ENCODE results near the gene PIK3R4. TPM values are rescaled to one million over a fixed set of nuclear protein-coding genes. Genes with fewer than 3 reads are reported as not detected.

The PIK3R4 gene
- total RNA-seq, 1 experiment from 2014 or later: 21.5 TPM

DNA sequence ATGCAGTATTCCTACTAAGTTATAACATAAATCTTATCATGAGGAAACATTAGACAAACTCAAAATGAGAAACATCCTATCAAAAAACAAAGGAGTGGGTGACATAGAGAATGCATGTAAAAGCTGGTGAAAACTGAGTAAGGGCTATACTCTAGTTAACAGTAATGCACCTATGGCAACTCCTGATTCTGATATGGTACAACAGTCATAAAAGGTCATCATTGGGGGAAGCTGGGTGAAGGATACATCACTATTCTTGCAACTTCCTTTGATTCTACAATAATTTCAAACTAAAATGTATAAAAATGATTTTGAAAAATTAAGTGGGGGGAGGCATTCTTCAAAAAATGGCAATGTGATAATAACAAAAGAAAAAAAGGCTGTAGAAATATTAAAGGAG is 6.8 kb downstream of the PIK3R4 start:
- ATAC-seq: no peak
- no peak overlapping the region for H3K27ac ChIP-seq (ENCODE audit: low read length)
- CTCF ChIA-PET: no interaction called here

DNA sequence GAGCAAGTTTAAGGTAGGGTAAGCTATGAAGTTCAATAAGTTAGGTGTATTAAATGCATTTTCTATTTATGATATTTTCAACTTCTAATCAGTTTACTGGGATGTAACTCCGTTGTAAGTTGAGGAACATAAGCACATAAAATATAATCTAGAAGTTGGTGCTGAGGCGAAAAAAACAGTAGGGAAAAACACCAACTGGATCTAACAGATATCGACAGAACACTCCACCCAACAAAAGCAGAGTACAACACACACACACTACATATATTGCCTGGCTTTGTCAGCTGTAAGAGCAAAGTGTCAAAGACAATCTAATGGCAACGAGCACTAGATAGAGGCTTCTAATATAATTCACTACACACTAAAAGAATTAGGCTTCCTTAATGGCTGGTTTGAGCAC is 8.4 kb downstream of the PIK3R4 start:
- Histone ChIP-seq H3K9me2 (replicated peaks; ENCODE audit: low read length) (no peaks in the 10 kb centered on the region), H4K20me1 (ENCODE audit: low read length) (no peaks in the 10 kb centered on the region), H2AFZ (ENCODE audit: low read length) (no peak overlapping the region), H3K36me3 (ENCODE audit: low read depth, low read length) (no peaks in the 10 kb centered on the region; the same call in 1 of the 2 replicates), H3K9me3 (ENCODE audit: low read length) (no peaks in the 10 kb centered on the region), H3K9ac (ENCODE audit: low read length) (no peak overlapping the region), H3K27me3 (ENCODE audit: low read length) (no peaks in the 10 kb centered on the region), H3K27ac (ENCODE audit: low read length) (no peak overlapping the region), H3K4me3 (ENCODE audit: low read length) (no peak overlapping the region), H3F3A (ENCODE audit: low read length, unreplicated experiment) (no peaks in the 10 kb centered on the region), H3K4me1 (ENCODE audit: insufficient read depth, low read length) (peaks cover 5% of the 10 kb centered on the region; the same call in 1 of the 2 replicates), H3K79me2 (ENCODE audit: low read length) (peaks cover 49% of the 10 kb centered on the region), H3K4me2 (ENCODE audit: low read length) (no peak overlapping the region)
- ATAC-seq (no peak), DNase-seq (no peak)
- CTCF ChIA-PET: no interaction called here
- TF ChIP-seq EZH2 (IDR thresholded peaks at IDR 0.05; ENCODE audit: low read length, unreplicated experiment) (no peak), EZH2phosphoT487 (IDR thresholded peaks at IDR 0.05; ENCODE audit: borderline replicate concordance, low read length) (no peak)
- TF ChIP-seq, protein P1, sequence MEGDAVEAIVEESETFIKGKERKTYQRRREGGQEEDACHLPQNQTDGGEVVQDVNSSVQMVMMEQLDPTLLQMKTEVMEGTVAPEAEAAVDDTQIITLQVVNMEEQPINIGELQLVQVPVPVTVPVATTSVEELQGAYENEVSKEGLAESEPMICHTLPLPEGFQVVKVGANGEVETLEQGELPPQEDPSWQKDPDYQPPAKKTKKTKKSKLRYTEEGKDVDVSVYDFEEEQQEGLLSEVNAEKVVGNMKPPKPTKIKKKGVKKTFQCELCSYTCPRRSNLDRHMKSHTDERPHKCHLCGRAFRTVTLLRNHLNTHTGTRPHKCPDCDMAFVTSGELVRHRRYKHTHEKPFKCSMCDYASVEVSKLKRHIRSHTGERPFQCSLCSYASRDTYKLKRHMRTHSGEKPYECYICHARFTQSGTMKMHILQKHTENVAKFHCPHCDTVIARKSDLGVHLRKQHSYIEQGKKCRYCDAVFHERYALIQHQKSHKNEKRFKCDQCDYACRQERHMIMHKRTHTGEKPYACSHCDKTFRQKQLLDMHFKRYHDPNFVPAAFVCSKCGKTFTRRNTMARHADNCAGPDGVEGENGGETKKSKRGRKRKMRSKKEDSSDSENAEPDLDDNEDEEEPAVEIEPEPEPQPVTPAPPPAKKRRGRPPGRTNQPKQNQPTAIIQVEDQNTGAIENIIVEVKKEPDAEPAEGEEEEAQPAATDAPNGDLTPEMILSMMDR (conservative IDR thresholded peaks at IDR 0.05; ENCODE audit: low read depth, low read length): no peak
- POLR2A ChIA-PET (ENCODE audit: unreplicated experiment): no interaction called here
- intact Hi-C loops (cut with micrococcal nuclease): no loop called here
- no TSS peak for BruUV-seq (replicated peaks)

More for the DNA sequence above, 6.8 kb downstream of the PIK3R4 start:
- Histone ChIP-seq H3K4me2 (ENCODE audit: low read length) (no peak overlapping the region), H3K79me2 (ENCODE audit: low read length) (peaks cover 64% of the 10 kb centered on the region), H3K4me1 (ENCODE audit: insufficient read depth, low read length) (peaks cover 20% of the 10 kb centered on the region; the same call in 1 of the 2 replicates), H3K4me3 (ENCODE audit: low read length) (no peak overlapping the region), H2AFZ (ENCODE audit: low read length) (no peak overlapping the region), H3K9me2 (replicated peaks; ENCODE audit: low read length) (no peaks in the 10 kb centered on the region), H3K9me3 (ENCODE audit: low read length) (no peaks in the 10 kb centered on the region), H4K20me1 (ENCODE audit: low read length) (no peaks in the 10 kb centered on the region), H3K27me3 (ENCODE audit: low read length) (no peaks in the 10 kb centered on the region), H3K9ac (ENCODE audit: low read length) (no peak overlapping the region), H3F3A (ENCODE audit: low read length, unreplicated experiment) (no peaks in the 10 kb centered on the region), H3K36me3 (ENCODE audit: low read depth, low read length) (no peaks in the 10 kb centered on the region)
- no peak for TF ChIP-seq EZH2 (IDR thresholded peaks at IDR 0.05; ENCODE audit: low read length, unreplicated experiment)
- TF ChIP-seq EZH2phosphoT487 (IDR thresholded peaks at IDR 0.05; ENCODE audit: borderline replicate concordance, low read length): no peak
- TF ChIP-seq, protein P1 (conservative IDR thresholded peaks at IDR 0.05; ENCODE audit: low read depth, low read length): no peak
- intact Hi-C loops (cut with micrococcal nuclease): no loop called here
- BruUV-seq (replicated peaks): no TSS peak
- POLR2A ChIA-PET (ENCODE audit: unreplicated experiment): no interaction called here
- DNase-seq: no peak

DNA sequence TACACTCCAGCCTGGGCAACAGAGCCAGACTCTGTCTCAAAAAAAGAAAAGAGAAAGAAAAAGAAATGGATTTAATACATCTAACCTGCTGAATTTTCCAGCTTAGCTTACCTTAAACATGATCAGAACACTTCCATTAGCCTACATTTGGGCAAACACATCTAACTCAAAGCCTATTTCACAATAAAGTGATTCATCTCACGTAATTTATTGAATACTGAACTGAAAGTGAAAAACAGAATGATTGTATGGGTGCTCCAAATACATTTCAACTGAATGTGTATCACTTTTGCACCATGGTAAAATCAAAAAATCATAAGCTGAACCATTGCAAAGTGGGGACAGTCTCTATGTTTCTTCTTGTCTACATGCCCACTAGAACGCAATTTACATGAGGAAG is 9.0 kb downstream of the PIK3R4 start:
- no peak for TF ChIP-seq EZH2phosphoT487 (IDR thresholded peaks at IDR 0.05; ENCODE audit: borderline replicate concordance, low read length)
- Histone ChIP-seq H3K4me1 (ENCODE audit: insufficient read depth, low read length) (peaks cover under 1% of the 10 kb centered on the region; the same call in 1 of the 2 replicates), H3F3A (ENCODE audit: low read length, unreplicated experiment) (no peaks in the 10 kb centered on the region), H3K27me3 (ENCODE audit: low read length) (no peaks in the 10 kb centered on the region), H3K79me2 (ENCODE audit: low read length) (peaks cover 44% of the 10 kb centered on the region), H3K9me3 (ENCODE audit: low read length) (no peaks in the 10 kb centered on the region), H3K36me3 (ENCODE audit: low read depth, low read length) (no peaks in the 10 kb centered on the region; the same call in 1 of the 2 replicates), H4K20me1 (ENCODE audit: low read length) (no peaks in the 10 kb centered on the region), H3K27ac (ENCODE audit: low read length) (no peak overlapping the region), H3K4me3 (ENCODE audit: low read length) (no peak overlapping the region), H3K9me2 (replicated peaks; ENCODE audit: low read length) (no peaks in the 10 kb centered on the region), H3K4me2 (ENCODE audit: low read length) (no peak overlapping the region), H2AFZ (ENCODE audit: low read length) (no peak overlapping the region), H3K9ac (ENCODE audit: low read length) (no peak overlapping the region)
- POLR2A ChIA-PET (ENCODE audit: unreplicated experiment): no interaction called here
- no TSS peak for BruUV-seq (replicated peaks)
- CTCF ChIA-PET: no interaction called here
- no peak for ATAC-seq
- DNase-seq: no peak
- intact Hi-C loops (cut with micrococcal nuclease): no loop called here
